ENCODE data around the gene PIWIL1. TPM values are rescaled to one million over a fixed set of nuclear protein-coding genes. Genes with fewer than 3 reads are reported as not detected.

The PIWIL1 gene
- total RNA-seq (2012; rRNA removed) (not detected in 2 replicates), polyA plus RNA-seq (2012; rRNA removed) (not detected in 2 replicates), Bru-seq, nascent RNA (not detected), BruChase-seq, experiment 1, labeled RNA remaining after a 6-hour chase (not detected), BruChase-seq, experiment 2, labeled RNA remaining after a 2-hour chase (not detected)
- polyA plus RNA-seq (2012; cell fraction: cytosol; rRNA removed) = not detected in 2 replicates
- not detected in 2 replicates for polyA plus RNA-seq (2012; cell fraction: nucleus; rRNA removed; ENCODE audit: low replicate concordance)
- long read RNA-seq = 0 reads

DNA sequence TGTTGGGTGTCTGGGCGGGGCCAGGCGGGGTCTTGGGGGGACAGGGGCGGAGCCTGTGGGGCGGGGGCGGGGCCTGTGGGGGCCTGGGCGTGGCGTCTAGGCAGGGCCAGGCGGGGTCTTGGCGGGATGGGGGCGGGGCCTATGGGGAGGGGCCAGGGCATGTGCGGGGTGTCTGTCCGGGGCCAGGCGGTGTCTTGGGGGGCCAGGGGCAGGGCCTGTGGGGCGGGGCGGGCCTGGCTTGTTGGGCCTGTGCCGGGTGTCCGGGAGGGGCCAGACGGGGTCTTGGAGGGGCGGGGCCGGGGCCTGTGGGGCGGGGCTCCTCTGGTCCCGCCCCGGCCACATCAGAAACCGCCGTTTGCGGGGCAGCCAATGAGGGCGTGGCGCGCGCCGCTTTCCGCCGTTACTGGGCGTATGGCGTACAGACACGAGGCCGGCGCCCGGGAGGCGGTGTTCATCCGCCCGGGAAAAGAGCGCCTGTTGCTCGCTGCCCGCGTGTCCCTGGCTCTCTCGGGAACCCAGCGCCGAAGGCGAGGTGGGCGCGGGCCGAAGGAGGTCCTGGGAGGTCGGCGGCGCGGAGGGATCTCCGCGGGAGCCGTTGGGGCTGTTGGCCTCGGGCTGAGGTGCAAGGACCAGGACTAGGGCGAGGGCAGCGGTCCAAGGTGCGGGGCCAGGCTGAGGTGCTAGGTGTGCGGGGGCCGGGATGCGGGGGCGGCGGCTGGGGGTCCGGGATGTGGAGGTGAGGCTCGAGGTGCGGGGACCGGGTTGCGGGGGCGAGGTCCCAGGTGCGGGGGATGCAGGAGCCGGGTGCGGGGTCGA is at the start of gene PIWIL1:
TSS of gene PIWIL1 (plus strand) at position 400 of the 816 bp plus-strand sequence. CDS start 4,705 bp downstream, outside the sequence.
- no peak within 1 kb of the TSS for H2BK5ac ChIP-seq (ENCODE audit: low read depth, low read length, poor library complexity, severe bottlenecking)
- H3K36me3 ChIP-seq (ENCODE audit: control insufficient read depth, insufficient read depth, low read length) = no peaks in the 10 kb centered on the region
- no peak within 1 kb of the TSS for H3K9ac ChIP-seq (ENCODE audit: low read depth, low read length)
- no peak within 1 kb of the TSS for H3K23ac ChIP-seq (ENCODE audit: low read depth, low read length)
- BruUV-seq (replicated peaks) = no TSS peak
- no peak within 1 kb of the TSS for H2AFZ ChIP-seq (replicated peaks; ENCODE audit: low read length, poor library complexity)
- no peaks in the 10 kb centered on the region for H3K27me3 ChIP-seq (ENCODE audit: control insufficient read depth, insufficient read depth, low read length)
- no peak within 1 kb of the TSS for H3K4me2 ChIP-seq (ENCODE audit: low read depth, low read length)
- H4K8ac ChIP-seq (ENCODE audit: low read depth in 2 of 2, low read length in 2 of 2) = no peak within 1 kb of the TSS
- H4K91ac ChIP-seq (ENCODE audit: insufficient read depth, low read depth, low read length) = no peak within 1 kb of the TSS
- WGBS, 2 experiments (ENCODE audit: extremely low coverage in 2 of 2, insufficient read length in 1 of 2) = 80% methylated on average over 16 of the region's 79 CpGs; no CpG with 5 or more reads in 1 of the 2 experiments
- H4K5ac ChIP-seq (ENCODE audit: low read depth, low read length) = no peak within 1 kb of the TSS
- H3K4me1 ChIP-seq (ENCODE audit: control insufficient read depth, insufficient read depth, low read length) = no peaks in the 10 kb centered on the region
- ChIA-PET CTCF (no interaction called here), POLR2A (ENCODE audit: unreplicated experiment) (no interaction called here)
- no peak within 1 kb of the TSS for H3K4ac ChIP-seq (ENCODE audit: low read depth, low read length)
- in situ Hi-C loops (cut with MboI; ENCODE audit: low sequenced_read_pairs) = no loop called here
- H2BK20ac ChIP-seq (ENCODE audit: low read depth, low read length) = no peak within 1 kb of the TSS
- no peak within 1 kb of the TSS for H3K14ac ChIP-seq (replicated peaks; ENCODE audit: low read depth, low read length)
- H3K9me3 ChIP-seq (ENCODE audit: control insufficient read depth, insufficient read depth, low read length) = peaks cover 18% of the 10 kb centered on the region
- no peaks in the 10 kb centered on the region for H3K9me1 ChIP-seq (ENCODE audit: insufficient read depth, low read length)
- no peak within 1 kb of the TSS for H2AK9ac ChIP-seq (replicated peaks; ENCODE audit: low read depth, low read length, poor library complexity)
- ATAC-seq (ENCODE audit: low read depth) (no peak), DNase-seq (no peak)
- dilution Hi-C loops (cut with HindIII; ENCODE audit: low sequenced_read_pairs, unreplicated experiment) = no loop called here
- no peaks in the 10 kb centered on the region for H3K79me1 ChIP-seq (ENCODE audit: low read depth in 1 of 2, low read length in 2 of 2)
- no peaks in the 10 kb centered on the region for H4K20me1 ChIP-seq (ENCODE audit: insufficient read depth, low read length)
- no peak within 1 kb of the TSS for H3K56ac ChIP-seq (ENCODE audit: extremely low read depth, insufficient read depth, low read length)
- no peak within 1 kb of the TSS for H2BK15ac ChIP-seq (ENCODE audit: low read depth, low read length)
- no peak within 1 kb of the TSS for H2AK5ac ChIP-seq (ENCODE audit: low read depth, low read length)
- H3K4me3 ChIP-seq (ENCODE audit: insufficient read depth, low read depth, low read length) = no peak within 1 kb of the TSS
- intact Hi-C loops (cut with micrococcal nuclease) = no loop called here
- H3K27ac ChIP-seq (ENCODE audit: insufficient read depth, low read length) = no peak within 1 kb of the TSS
- H3K18ac ChIP-seq (ENCODE audit: low read depth, low read length) = no peak within 1 kb of the TSS
- H2BK120ac ChIP-seq (ENCODE audit: low read depth, low read length) = no peak within 1 kb of the TSS
- TF ChIP-seq FOS (IDR thresholded peaks at IDR 0.05; ENCODE audit: low read depth, low read length) (no peak), POLR2A (IDR thresholded peaks at IDR 0.05; ENCODE audit: low read depth, low read length) (no peak), NFE2L2 (IDR thresholded peaks at IDR 0.05; ENCODE audit: low read depth, low read length) (no peak), RCOR1 (IDR thresholded peaks at IDR 0.05; ENCODE audit: insufficient replicate concordance, low read length) (no peak), BHLHE40 (IDR thresholded peaks at IDR 0.05; ENCODE audit: low read depth, low read length) (no peak), RAD21 (IDR thresholded peaks at IDR 0.05; ENCODE audit: low read length) (no peak), MXI1 (IDR thresholded peaks at IDR 0.05; ENCODE audit: borderline replicate concordance, low read depth, low read length) (no peak), MAFK (IDR thresholded peaks at IDR 0.05; ENCODE audit: low read depth, low read length) (no peak), CEBPB (IDR thresholded peaks at IDR 0.05; ENCODE audit: low read depth, low read length) (no peak), CHD1 (IDR thresholded peaks at IDR 0.05; ENCODE audit: low read depth, low read length) (no peak), MAZ (IDR thresholded peaks at IDR 0.05; ENCODE audit: borderline replicate concordance, low read depth, low read length) (no peak)
- TF ChIP-seq, protein P1, sequence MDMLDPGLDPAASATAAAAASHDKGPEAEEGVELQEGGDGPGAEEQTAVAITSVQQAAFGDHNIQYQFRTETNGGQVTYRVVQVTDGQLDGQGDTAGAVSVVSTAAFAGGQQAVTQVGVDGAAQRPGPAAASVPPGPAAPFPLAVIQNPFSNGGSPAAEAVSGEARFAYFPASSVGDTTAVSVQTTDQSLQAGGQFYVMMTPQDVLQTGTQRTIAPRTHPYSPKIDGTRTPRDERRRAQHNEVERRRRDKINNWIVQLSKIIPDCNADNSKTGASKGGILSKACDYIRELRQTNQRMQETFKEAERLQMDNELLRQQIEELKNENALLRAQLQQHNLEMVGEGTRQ (IDR thresholded peaks at IDR 0.05; ENCODE audit: low read depth, low read length) = no peak
- TF ChIP-seq, protein P2, sequence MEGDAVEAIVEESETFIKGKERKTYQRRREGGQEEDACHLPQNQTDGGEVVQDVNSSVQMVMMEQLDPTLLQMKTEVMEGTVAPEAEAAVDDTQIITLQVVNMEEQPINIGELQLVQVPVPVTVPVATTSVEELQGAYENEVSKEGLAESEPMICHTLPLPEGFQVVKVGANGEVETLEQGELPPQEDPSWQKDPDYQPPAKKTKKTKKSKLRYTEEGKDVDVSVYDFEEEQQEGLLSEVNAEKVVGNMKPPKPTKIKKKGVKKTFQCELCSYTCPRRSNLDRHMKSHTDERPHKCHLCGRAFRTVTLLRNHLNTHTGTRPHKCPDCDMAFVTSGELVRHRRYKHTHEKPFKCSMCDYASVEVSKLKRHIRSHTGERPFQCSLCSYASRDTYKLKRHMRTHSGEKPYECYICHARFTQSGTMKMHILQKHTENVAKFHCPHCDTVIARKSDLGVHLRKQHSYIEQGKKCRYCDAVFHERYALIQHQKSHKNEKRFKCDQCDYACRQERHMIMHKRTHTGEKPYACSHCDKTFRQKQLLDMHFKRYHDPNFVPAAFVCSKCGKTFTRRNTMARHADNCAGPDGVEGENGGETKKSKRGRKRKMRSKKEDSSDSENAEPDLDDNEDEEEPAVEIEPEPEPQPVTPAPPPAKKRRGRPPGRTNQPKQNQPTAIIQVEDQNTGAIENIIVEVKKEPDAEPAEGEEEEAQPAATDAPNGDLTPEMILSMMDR (conservative IDR thresholded peaks at IDR 0.05; ENCODE audit: low read depth, low read length) = no peak
- TF ChIP-seq, protein P3, sequence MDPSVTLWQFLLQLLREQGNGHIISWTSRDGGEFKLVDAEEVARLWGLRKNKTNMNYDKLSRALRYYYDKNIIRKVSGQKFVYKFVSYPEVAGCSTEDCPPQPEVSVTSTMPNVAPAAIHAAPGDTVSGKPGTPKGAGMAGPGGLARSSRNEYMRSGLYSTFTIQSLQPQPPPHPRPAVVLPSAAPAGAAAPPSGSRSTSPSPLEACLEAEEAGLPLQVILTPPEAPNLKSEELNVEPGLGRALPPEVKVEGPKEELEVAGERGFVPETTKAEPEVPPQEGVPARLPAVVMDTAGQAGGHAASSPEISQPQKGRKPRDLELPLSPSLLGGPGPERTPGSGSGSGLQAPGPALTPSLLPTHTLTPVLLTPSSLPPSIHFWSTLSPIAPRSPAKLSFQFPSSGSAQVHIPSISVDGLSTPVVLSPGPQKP (IDR thresholded peaks at IDR 0.05; ENCODE audit: borderline replicate concordance, low read depth, low read length) = no peak

Data from IMR-90 (cell line).